Mucosa of descending colon (tissue), 3 donors: Measurements from ENCODE around the gene CDHR3. TPM values are rescaled to one million over a fixed set of nuclear protein-coding genes. Genes with fewer than 3 reads are reported as not detected.

Source experiments
- ATAC-seq: fragments of 200-7000 bp; cut with Tn5 transposase; one replicate; pipeline ENCODE4 v1.9.1; 2020; ENCODE audit warnings: mild to moderate bottlenecking, moderate library complexity
- DNase-seq, 3 donors: peaks; one replicate each; pipeline ENCODE4 v3.0.0-alpha.2; 2020
- H3K36me3 ChIP-seq: fragments of 200-600 bp; one replicate; pipeline ENCODE4 v1.8.0; 2021; ENCODE audit warnings: low read depth, mild to moderate bottlenecking
- H3K4me1 ChIP-seq: fragments of 200-600 bp; one replicate; pipeline ENCODE4 v1.8.0; 2021; ENCODE audit warnings: low read depth, mild to moderate bottlenecking
- H3K4me3 ChIP-seq: fragments of 200-600 bp; one replicate; pipeline ENCODE4 v1.8.0; 2021; ENCODE audit warnings: mild to moderate bottlenecking
- H3K9me3 ChIP-seq: fragments of 200-600 bp; one replicate; pipeline ENCODE4 v1.8.0; 2021; ENCODE audit warnings: mild to moderate bottlenecking
- CTCF ChIP-seq: fragments of 200-600 bp; IDR thresholded peaks from one replicate; pipeline ENCODE4 v1.8.0; 2022; ENCODE audit warnings: antibody characterized with exemption, mild to moderate bottlenecking
- intact Hi-C, 2 donors: fragments of 100-400 bp; cut with DNase I in 1 of 2; cut with micrococcal nuclease in 1 of 2; formaldehyde crosslinking; loops; one replicate each; pipeline versions ENCODE4 v1.11.0 to v1.11.1; 2022; cut with DNase I, micrococcal nuclease
- total RNA-seq, 3 donors: library from RNA; stranded (reverse); fragmentation: NEBNext Ultra II Directional in 2 of 3; extraction: Animal tissue kit (Norgen Biotek cat#: 25700) in 2 of 3; gene quantifications; one replicate each; pipeline versions ENCODE4 v1.2.1 to v1.2.4, GENCODE V29; 2021 to 2023
- donor health status: DM: no; HTN: no; CAD: no; lungs with moderate emphysema.
- donor health status: DM: no; HTN: no; CAD: no.
- donor health status: DM: no; HTN: yes; CAD: no.

CDHR3 gene
- total RNA-seq, 3 donors from 2014 or later = 12.1 to 19.7 (median 18.4) TPM

- ATAC-seq = no peak
- intact Hi-C loops = no loop called here
- H3K36me3 ChIP-seq = no peaks in the 10 kb centered on the region
- no peaks in the 10 kb centered on the region for H3K9me3 ChIP-seq
- TF ChIP-seq CTCF = no peak
- H3K4me1 ChIP-seq = peaks cover 14% of the 10 kb centered on the region
- H3K4me3 ChIP-seq = no peak overlapping the region
- DNase-seq = no peak
Measured at GRCh38 chr7:106072715-106073091, 109.6 kb downstream of the CDHR3 start.

- no peak overlapping the region for H3K4me3 ChIP-seq
- no peak for TF ChIP-seq CTCF
- no peaks in the 10 kb centered on the region for H3K36me3 ChIP-seq
- intact Hi-C loops = no loop called here
- no peaks in the 10 kb centered on the region for H3K9me3 ChIP-seq
- DNase-seq = no peak
- ATAC-seq = no peak
- H3K4me1 ChIP-seq = peaks cover 14% of the 10 kb centered on the region
Measured at GRCh38 chr7:106073701-106074100, 110.6 kb downstream of the CDHR3 start.

GRCh38 chr7:106074257-106074656, 111.2 kb downstream of the CDHR3 start:
- Histone ChIP-seq H3K36me3 (no peaks in the 10 kb centered on the region), H3K9me3 (no peaks in the 10 kb centered on the region), H3K4me3 (no peak overlapping the region), H3K4me1 (peaks cover 14% of the 10 kb centered on the region)
- TF ChIP-seq CTCF = no peak
- DNase-seq = no peak
- peak; percentile 10 for ATAC-seq
- intact Hi-C loops = no loop called here

- Histone ChIP-seq H3K4me3 (no peak overlapping the region), H3K36me3 (no peaks in the 10 kb centered on the region), H3K9me3 (no peaks in the 10 kb centered on the region), H3K4me1 (peaks cover 14% of the 10 kb centered on the region)
- intact Hi-C loops = no loop called here
- ATAC-seq = no peak
- no peak for DNase-seq
- TF ChIP-seq CTCF = no peak
Measured at GRCh38 chr7:106075937-106076336, 112.9 kb downstream of the CDHR3 start.

GRCh38 chr7:106076537-106076936, 113.5 kb downstream of the CDHR3 start:
- Histone ChIP-seq H3K4me1 (peaks cover 13% of the 10 kb centered on the region), H3K4me3 (no peak overlapping the region), H3K36me3 (no peaks in the 10 kb centered on the region), H3K9me3 (no peaks in the 10 kb centered on the region)
- DNase-seq = no peak
- TF ChIP-seq CTCF = no peak
- ATAC-seq = no peak
- intact Hi-C loops = no loop called here

- intact Hi-C loops = no loop called here
- DNase-seq (no peak), ATAC-seq (no peak)
- TF ChIP-seq CTCF = no peak
- Histone ChIP-seq H3K9me3 (no peaks in the 10 kb centered on the region), H3K4me1 (no peaks in the 10 kb centered on the region), H3K36me3 (no peaks in the 10 kb centered on the region), H3K4me3 (no peak overlapping the region)
Measured at GRCh38 chr7:106080300-106080987, 117.4 kb downstream of the CDHR3 start.
